GM19395 (cell line): ENCODE results near the gene TIMM50.

Experiments
- ATAC-seq: cut with Tn5 transposase; IDR thresholded peaks from one replicate; pipeline ENCODE4 v1.9.1; 2021; ENCODE audit warnings: mild to moderate bottlenecking, moderate library complexity; ENCODE audit not compliant: unreplicated experiment

TIMM50 gene

GRCh38 chr19:39525205-39525604 lies 44.6 kb downstream of the TIMM50 start:
- ATAC-seq: no peak

GRCh38 chr19:39531834-39532232 lies 51.2 kb downstream of the TIMM50 start:
- no peak for ATAC-seq

- peak; percentile 83 for ATAC-seq
These were observed 51.8 kb downstream of the TIMM50 start, which contains the start of gene EID2B for GRCh38 chr19:39532233-39533002. EID2B (minus strand) TSS chr19:39532852; CDS start chr19:39532802, 50 bp downstream.

GRCh38 chr19:39533003-39533512 lies 52.4 kb downstream of the TIMM50 start:
- peak; percentile 13 for ATAC-seq

- ATAC-seq: no peak
These were observed 53.2 kb downstream of the TIMM50 start for GRCh38 chr19:39533791-39534190.

GRCh38 chr19:39539165-39539517 lies 58.5 kb downstream of the TIMM50 start:
- no peak for ATAC-seq

- peak; percentile 86 for ATAC-seq
These were observed 59.1 kb downstream of the TIMM50 start, which contains the start of gene EID2 for GRCh38 chr19:39539518-39540332. EID2 (minus strand) TSS chr19:39540161; CDS start chr19:39540079, 82 bp downstream.

GRCh38 chr19:39540333-39540673 lies 59.7 kb downstream of the TIMM50 start:
- ATAC-seq: no peak
